DOHH2 (cell line): ENCODE data around the gene MPHOSPH9.

Experiments used
- H3F3A ChIP-seq: fragments of 200-600 bp; sonication (generic), shearing (Covaris generic); 2 replicates; pipeline ENCODE4 v1.6.0; 2016; ENCODE audit warnings: antibody characterized with exemption, mild to moderate bottlenecking; ENCODE audit not compliant: control insufficient read depth, insufficient read depth
- H3K27ac ChIP-seq: fragments of 200-600 bp; sonication (generic); 2 replicates; pipeline ENCODE4 v1.5.1; 2014; ENCODE audit warnings: low read depth, mild to moderate bottlenecking, low read length, moderate library complexity
- H3K27me3 ChIP-seq: fragments of 200-600 bp; sonication (generic); 2 replicates; pipeline ENCODE4 v1.6.1; 2014; ENCODE audit warnings: mild to moderate bottlenecking, low read length, mixed read lengths; ENCODE audit not compliant: control insufficient read depth
- H3K36me3 ChIP-seq: fragments of 200-600 bp; sonication (generic); 2 replicates; pipeline ENCODE4 v1.6.1; 2014; ENCODE audit warnings: mild to moderate bottlenecking, low read length, moderate library complexity, mixed read lengths; ENCODE audit not compliant: control insufficient read depth
- H3K4me1 ChIP-seq: fragments of 200-600 bp; sonication (generic); 2 replicates; pipeline ENCODE4 v1.6.1; 2014; ENCODE audit warnings: mild to moderate bottlenecking, low read length, mixed read lengths; ENCODE audit not compliant: control insufficient read depth
- H3K4me2 ChIP-seq: fragments of 200-600 bp; sonication (generic); 2 replicates; pipeline ENCODE4 v1.6.0; 2014; ENCODE audit warnings: mild to moderate bottlenecking, low read length, moderate library complexity
- H3K4me3 ChIP-seq: fragments of 200-600 bp; sonication (generic); 2 replicates; pipeline ENCODE4 v1.5.1; 2014; ENCODE audit warnings: mild to moderate bottlenecking, low read length, mixed read lengths
- H3K79me2 ChIP-seq: fragments of 200-600 bp; sonication (generic); 2 replicates; pipeline ENCODE4 v1.6.1; 2014; ENCODE audit warnings: mild to moderate bottlenecking, low read length, mixed read lengths; ENCODE audit not compliant: control insufficient read depth
- H3K9me2 ChIP-seq: fragments of 200-600 bp; sonication (generic); replicated peaks from 2 replicates; pipeline ENCODE4 v1.6.1; 2014; ENCODE audit warnings: mild to moderate bottlenecking, low read length, mixed read lengths; ENCODE audit not compliant: control insufficient read depth
- H3K9me3 ChIP-seq: fragments of 200-600 bp; sonication (generic); 2 replicates; pipeline ENCODE4 v1.6.1; 2014; ENCODE audit warnings: antibody characterized with exemption, low read length, mixed read lengths; ENCODE audit not compliant: control insufficient read depth, insufficient read depth
- H4K20me1 ChIP-seq: fragments of 200-600 bp; sonication (generic); 2 replicates; pipeline ENCODE4 v1.6.0; 2014; ENCODE audit warnings: low read depth, mild to moderate bottlenecking, antibody characterized with exemption, low read length, moderate library complexity; ENCODE audit not compliant: control insufficient read depth, insufficient read depth
- CTCF ChIP-seq: fragments of 200-600 bp; sonication (generic); IDR thresholded peaks from one replicate; pipeline ENCODE4 v1.5.1; 2014; ENCODE audit warnings: antibody characterized with exemption, mild to moderate bottlenecking, low read depth, low read length; ENCODE audit not compliant: poor library complexity, severe bottlenecking
- EZH2phosphoT487 ChIP-seq: fragments of 200-600 bp; sonication (generic); IDR thresholded peaks from 2 replicates; pipeline ENCODE4 v1.6.1; 2017; ENCODE audit warnings: borderline replicate concordance, mild to moderate bottlenecking, antibody characterized with exemption, low read length, moderate library complexity, mixed read lengths

Gene MPHOSPH9

GRCh38 chr12:123164710-123165261 lies 68.2 kb downstream of the MPHOSPH9 start:
- no peaks in the 10 kb centered on the region for H3F3A ChIP-seq
- peaks cover 71% of the 10 kb centered on the region for H3K36me3 ChIP-seq
- no peak overlapping the region for H3K27ac ChIP-seq
- peaks cover 6% of the 10 kb centered on the region; the same call in 1 of the 2 replicates for H3K4me1 ChIP-seq
- H3K4me2 ChIP-seq: no peak overlapping the region
- no peaks in the 10 kb centered on the region for H3K9me3 ChIP-seq
- H3K79me2 ChIP-seq: no peaks in the 10 kb centered on the region
- H3K9me2 ChIP-seq: no peaks in the 10 kb centered on the region
- no peaks in the 10 kb centered on the region for H4K20me1 ChIP-seq
- no peak overlapping the region for H3K4me3 ChIP-seq
- TF ChIP-seq CTCF (no peak), EZH2phosphoT487 (no peak)
- H3K27me3 ChIP-seq: no peaks in the 10 kb centered on the region

GRCh38 chr12:123164222-123164621 lies 68.7 kb downstream of the MPHOSPH9 start:
- Histone ChIP-seq H3K36me3 (peaks cover 76% of the 10 kb centered on the region), H3K27me3 (no peaks in the 10 kb centered on the region), H3K4me2 (no peak overlapping the region)

GRCh38 chr12:123163227-123163626 lies 69.7 kb downstream of the MPHOSPH9 start:
- no peak overlapping the region for H3K4me2 ChIP-seq
- no peaks in the 10 kb centered on the region for H3K27me3 ChIP-seq
- H3K27ac ChIP-seq: no peak overlapping the region
- H3K9me3 ChIP-seq: no peaks in the 10 kb centered on the region
- no peaks in the 10 kb centered on the region for H4K20me1 ChIP-seq
- no peak for TF ChIP-seq EZH2phosphoT487
- TF ChIP-seq CTCF: no peak
- H3K36me3 ChIP-seq: peaks cover 77% of the 10 kb centered on the region
- peaks cover 6% of the 10 kb centered on the region; the same call in 1 of the 2 replicates for H3K4me1 ChIP-seq
- H3K4me3 ChIP-seq: no peak overlapping the region
- H3F3A ChIP-seq: no peaks in the 10 kb centered on the region
- no peaks in the 10 kb centered on the region for H3K79me2 ChIP-seq
- no peaks in the 10 kb centered on the region for H3K9me2 ChIP-seq

More at GRCh38 chr12:123164222-123164621, 68.7 kb downstream of the MPHOSPH9 start:
- Histone ChIP-seq H3K79me2 (no peaks in the 10 kb centered on the region), H3K4me3 (no peak overlapping the region), H3K9me2 (no peaks in the 10 kb centered on the region), H3K27ac (no peak overlapping the region), H3K9me3 (no peaks in the 10 kb centered on the region), H4K20me1 (no peaks in the 10 kb centered on the region), H3F3A (no peaks in the 10 kb centered on the region), H3K4me1 (peaks cover 6% of the 10 kb centered on the region; the same call in 1 of the 2 replicates)
- TF ChIP-seq EZH2phosphoT487 (no peak), CTCF (no peak)
